GM03348 (cell line): ENCODE data around the gene COA7.
A peak's percentile ranks its signal among the peaks of the same experiment; 100 is the strongest.
"Not testable (repeated sequence)": the region's sequence is repeated elsewhere in the genome, so short reads cannot be mapped to it uniquely, and the experiment has no call there.

ENCODE experiments used
- DNase-seq: peaks from one replicate; pipeline ENCODE4 v3.0.0; 2012; ENCODE audit warnings: low spot score

COA7 gene

GRCh38 chr1:52697795-52698674 lies at the start of gene COA7:
COA7 (minus strand) TSS chr1:52698347; CDS start chr1:52698326, 21 bp downstream.
- peak; percentile 95 for DNase-seq

DNA sequence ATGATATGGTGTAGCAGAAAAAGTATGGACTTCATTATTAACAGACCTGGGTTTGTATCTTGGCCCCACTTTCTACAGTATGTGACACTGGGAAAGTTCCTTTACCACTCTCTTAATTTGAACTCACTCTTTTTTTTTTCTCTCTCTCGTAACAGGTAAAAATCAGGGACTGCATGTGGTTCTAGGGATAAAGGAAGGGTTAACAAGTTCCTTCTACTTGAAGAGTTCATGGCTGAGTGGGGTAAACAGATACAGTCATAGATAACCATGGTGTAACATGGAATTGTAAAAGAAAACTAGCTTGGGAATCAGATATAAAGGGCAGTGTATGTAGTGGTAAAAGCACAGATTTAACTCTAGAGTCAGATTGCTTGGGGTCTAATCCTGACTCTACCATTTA lies 49.3 kb upstream of the COA7 start:
- no peak for DNase-seq

GRCh38 chr1:52746189-52746588 lies 48.0 kb upstream of the COA7 start:
- DNase-seq = no peak

DNA sequence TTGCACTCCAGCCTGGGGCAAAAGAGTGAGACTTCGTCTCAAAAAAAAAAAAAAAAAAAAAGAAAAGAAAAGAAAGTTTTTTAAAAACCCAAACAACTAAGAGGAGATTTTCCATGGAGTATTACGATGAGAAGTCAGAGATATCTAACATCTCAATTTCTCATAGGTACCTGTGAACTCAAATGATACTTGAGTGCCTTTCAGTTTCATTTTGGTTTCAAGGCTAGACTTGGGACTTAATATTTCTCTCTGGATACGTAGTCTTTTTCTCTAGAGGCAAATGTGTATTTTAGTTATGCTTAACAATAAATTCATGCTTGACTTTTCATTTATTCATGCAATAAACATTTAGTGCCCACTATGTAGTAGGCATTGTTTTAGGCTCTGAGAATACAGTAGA lies 43.1 kb upstream of the COA7 start:
- no peak for DNase-seq

- DNase-seq = no peak
Measured at GRCh38 chr1:52739699-52740467, 41.7 kb upstream of the COA7 start.

DNA sequence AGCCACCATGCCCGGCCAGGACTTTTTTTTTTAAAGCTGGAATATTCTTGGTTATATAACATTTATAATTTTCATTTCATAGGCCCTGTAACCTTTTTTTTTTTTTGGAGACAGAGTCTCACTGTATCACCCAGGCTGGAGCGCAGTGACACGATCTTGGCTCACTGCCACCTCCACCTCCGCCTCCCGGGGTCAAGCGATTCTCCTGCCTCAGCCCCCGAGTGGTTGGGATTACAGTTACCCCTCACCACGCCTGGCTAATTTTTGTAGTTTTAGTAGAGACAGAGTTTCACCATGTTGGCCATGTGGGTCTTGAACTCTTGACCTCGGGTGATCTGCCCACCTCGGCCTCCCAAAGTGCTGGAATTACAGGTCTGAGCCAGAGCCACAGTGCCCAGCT lies 40.7 kb upstream of the COA7 start:
- DNase-seq = no peak

- no peak for DNase-seq
Measured at GRCh38 chr1:52738148-52738547, 40.0 kb upstream of the COA7 start.

GRCh38 chr1:52735371-52735770 lies 37.2 kb upstream of the COA7 start:
- DNase-seq = not testable (repeated sequence)

DNA sequence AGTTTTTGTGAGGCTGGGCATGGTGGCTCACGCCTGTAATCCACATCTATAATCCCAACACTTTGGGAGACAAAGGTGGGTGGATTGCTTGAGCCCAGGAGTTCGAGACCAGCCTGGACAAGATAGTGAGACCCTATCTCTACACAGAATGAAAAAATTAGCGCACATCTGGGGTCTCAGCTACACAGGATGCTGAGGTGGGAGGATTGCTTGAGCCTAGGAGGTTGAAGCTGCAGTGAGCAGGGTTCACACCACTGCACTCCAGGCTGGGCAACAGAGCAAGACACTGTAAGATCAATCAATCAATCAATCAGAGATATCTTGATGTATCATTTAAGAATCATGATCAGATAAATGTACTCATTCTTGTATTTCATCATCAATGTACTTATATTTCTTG lies 35.2 kb upstream of the COA7 start:
- no peak for DNase-seq

DNA sequence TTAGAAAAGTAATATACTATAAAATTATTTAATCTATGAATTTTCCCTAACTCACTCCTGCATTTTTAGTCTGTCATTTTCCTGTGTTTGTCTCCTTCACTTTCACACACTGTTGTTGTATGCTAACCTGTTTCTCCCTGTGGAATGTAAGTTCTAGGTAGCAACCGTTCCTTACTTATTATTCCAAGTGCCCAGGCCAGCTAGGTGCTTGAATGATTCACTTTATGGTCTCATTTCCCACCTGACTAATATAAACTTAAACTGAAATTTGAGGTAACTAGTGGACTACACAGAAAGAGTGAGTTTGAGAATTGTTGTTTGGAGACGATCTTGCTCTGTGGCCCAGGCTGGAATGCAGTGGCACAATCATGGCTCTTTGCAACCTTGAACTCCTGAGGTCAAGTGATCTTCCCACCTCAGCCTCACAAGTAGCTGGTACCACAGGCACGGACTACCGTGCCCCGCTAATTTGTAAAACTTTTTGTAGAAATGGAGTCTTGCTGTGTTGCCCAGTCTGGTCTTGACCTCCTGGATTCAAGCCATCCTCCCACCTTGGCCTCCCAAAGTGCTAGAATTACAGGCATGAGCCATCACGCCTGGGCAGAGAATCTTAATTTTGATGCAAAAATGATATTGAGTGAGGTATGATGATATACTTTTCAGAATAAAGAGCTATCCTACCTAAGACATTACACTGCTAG lies 30.0 kb upstream of the COA7 start:
- DNase-seq = no peak

- peak; percentile 31 for DNase-seq
Measured at GRCh38 chr1:52727114-52727586, 29.0 kb upstream of the COA7 start.

DNA sequence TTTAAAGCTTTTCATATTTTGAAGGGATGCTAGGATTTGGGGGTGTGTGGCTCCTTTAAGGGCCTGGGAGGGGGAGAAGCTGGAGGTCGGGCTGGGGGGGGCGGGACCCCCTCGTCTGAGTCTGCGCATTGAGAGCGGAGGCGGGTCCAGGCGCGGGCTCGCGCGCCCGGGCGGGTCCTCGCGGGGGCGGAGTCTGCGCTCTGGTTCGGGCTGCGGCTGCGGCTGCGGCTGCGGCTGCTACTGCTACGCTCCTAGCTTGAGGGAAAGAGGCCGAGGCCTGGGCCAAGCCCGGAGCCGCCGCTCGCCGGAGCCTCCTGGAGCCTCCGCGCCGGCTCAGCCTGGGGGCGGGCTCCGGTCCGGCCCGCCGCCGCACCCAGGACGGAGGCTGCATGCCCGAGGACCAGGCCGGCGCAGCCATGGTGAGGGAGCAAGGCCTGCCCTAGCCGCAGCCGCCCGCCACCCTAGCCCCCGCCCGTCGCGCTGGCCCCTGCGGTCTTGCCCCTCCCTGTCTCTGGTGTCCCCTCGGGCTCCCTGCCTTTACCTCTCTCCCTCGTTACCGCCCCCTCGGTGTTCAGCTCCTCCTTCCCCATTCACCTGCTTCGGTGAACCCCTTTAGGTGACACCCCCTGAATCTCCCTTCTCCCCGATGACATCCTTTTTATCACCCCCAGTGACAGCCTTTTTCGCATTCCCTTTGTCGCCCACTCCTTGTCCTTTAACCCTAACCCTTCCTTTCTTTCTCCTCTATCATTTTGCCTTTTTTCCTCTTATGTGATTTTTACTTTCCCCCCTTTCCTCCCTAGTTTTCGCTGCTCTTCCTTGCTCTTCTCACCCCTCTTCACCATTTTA lies 28.3 kb upstream of the COA7 start, which contains the start of gene ZYG11B:
Gene ZYG11B (plus strand): TSS at position 189 of the 849 bp plus-strand sequence. CDS start 201 bp downstream, at position 390.
- peak; percentile 100 for DNase-seq

DNA sequence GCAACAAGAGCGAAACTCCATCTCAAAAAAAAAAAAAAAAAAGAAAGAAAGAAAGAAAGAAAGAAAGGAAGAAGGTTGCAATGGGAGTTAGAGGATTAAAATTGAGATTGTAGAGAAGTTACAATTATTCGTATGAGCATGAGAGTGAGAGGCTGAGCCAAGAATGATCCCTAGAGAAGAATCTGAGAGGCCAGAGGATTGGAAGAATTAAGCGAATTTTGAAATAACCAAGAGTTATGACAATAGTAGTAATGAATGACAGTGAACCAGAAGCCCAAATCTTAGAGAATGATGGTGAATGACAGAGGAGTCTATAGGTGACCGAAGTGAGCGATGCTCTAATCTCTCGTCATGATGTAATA lies 27.7 kb upstream of the COA7 start:
- DNase-seq = no peak

GRCh38 chr1:52723260-52723659 lies 25.1 kb upstream of the COA7 start:
- DNase-seq = no peak

- not testable (repeated sequence) for DNase-seq
Measured at GRCh38 chr1:52715296-52715695, 17.1 kb upstream of the COA7 start.

DNA sequence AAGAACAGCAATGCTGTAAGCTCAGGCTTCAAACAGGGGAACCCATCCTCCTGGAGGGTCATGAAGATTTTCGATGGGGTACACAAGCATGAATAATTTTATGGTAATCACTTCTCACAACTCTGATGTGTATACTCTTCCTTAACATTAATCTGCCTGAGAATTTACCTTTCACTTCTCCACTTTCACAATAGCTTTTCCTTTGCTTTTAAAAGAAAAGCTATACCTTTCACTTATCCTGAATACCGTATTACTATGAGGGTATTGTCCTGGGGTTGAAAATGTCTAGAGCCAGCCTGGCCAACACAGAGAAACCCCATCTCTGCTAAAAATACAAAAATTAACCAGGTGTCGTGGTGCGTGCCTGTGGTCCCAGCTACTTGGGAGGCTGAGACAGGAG lies 15.4 kb upstream of the COA7 start:
- no peak for DNase-seq

DNA sequence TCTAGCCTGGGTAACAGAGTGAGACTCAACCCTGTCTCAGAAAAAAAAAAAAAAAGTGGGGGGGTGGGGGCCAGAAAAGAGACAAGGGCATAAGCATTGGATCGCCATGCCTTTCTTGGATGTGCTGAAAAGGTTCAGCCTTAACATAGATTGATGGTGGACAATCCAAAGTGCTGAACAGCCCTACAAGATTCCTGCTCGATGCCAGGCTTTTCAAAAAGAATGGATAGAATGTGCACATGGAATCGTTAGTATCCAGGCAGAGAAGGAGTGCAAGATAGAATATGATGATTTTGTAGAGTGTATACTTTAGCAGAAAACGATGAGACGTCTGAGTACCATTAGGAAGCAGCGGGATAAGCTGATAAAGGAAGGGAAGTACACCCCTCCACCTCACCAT lies 10.9 kb upstream of the COA7 start:
- no peak for DNase-seq

DNA sequence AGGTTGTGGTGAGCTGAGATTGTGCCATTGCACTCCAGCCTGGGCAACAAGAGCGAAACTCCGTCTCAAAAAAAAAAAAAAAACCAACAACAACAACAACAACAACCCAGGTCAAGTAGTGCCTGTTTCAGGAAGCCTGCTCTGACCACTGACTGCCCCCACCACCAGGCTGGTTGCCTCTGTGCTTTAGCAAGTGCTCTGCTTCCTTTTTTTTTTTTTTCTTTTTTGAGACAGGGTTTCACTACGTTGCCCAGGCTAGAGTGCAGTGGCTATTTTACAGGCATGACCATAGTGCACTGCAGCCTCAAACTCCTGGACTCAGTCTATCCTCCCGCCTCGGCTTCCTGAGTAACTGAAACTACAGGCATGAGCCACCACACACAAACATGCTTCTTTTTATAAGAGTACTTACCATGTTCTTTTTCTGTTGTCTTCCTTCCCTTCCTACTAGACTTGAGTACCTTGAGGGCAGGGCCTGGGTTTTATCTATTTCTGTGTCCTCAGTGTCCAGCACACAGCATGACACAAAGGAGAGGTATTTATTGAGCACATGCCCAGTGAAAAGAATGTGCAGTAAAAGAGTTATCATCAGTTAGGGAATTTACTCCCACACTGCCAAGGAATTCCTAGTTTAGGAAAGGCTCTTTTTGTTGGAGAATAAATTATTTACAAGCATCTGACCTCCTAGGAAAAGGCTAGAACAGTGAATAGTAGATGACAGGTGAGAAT lies 9.9 kb upstream of the COA7 start:
- peak; percentile 85 for DNase-seq

DNA sequence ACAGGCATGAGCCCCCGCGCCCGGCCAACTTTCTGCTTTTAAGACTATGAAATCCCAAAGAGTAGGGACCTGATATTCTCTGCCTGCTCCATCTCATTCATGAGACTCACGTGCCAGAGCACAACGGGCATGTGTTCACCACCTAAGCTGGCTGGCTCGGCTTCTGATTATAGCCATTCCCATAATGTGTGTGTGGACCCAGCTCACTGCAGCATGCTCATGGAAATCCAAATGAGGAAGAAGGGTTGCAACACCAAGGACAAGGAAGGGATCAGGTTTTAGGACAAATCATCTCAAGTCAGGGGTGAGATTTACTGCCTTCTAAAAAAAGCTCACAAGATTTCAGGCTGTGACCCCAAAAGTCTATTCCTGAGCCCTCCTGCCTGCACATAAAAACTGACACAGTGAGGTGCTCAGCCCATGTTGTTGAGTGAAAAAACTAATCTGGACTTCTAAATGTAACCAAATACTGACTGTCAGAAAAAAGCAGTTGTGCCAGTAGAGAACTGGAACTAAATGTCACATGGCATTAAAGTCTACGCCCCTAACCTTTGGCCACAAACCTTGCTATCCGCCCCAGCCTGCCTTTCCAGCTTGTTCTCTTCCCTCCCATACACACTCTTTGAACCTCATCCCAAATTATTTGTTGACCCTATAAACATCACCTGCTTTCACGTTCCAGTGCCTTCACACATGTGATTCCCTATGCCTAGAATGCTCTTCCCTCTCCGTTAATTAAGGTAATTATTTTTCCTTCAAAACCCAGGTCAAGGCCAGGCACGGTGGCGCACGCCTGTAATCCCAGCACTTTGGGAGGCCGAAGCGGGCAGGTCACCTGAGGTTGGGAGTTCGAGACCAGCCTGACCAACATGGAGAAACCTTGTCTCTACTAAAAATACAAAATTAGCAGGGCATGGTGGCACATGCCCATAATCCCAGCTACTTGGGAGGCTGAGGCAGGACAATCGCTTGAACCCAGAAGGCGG lies 9.1 kb upstream of the COA7 start:
- no peak for DNase-seq
